Measurements from ENCODE around the gene SSBP1. TPM values are rescaled to one million over a fixed set of nuclear protein-coding genes. Genes with fewer than 3 reads are reported as not detected.
A peak's percentile ranks its signal among the peaks of the same experiment; 100 is the strongest.

The SSBP1 gene
- total RNA-seq, 1 donor from 2014 or later: 83.8 TPM

DNA sequence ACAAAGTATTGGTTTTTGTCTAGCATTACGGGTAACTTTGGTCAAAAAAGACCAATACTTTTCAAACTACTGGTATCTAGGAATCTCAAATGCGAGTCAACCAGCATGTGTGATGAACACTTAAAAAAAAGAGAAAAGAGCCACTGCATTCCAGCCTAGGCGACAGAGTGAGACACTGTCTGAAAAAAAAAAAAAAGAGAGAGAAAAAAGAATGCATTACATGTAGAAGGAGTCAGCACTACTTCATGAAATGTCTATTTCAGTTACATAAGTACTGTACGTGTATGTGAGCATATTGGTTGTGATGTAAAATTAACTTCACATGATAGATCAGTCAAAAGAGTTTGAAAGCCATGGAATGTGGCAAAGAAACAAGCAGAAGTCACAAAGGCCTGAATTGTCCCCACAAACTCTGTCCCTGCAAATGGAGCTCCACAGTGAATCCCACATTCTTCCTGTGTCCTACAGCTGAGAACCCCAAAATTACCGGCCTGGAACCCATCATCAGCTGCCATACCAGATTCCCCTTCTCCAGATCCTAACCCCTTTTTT lies 37.8 kb upstream of the SSBP1 start:
- Histone ChIP-seq H3K36me3 (no peaks in the 10 kb centered on the region), H3K4me1 (peaks cover 65% of the 10 kb centered on the region), H3K4me3 (peak overlapping the region; percentile 93), H3K27me3 (ENCODE audit: low read depth) (no peaks in the 10 kb centered on the region), H3K27ac (replicated peaks) (peak overlapping the region; percentile 91), H3K9me3 (replicated peaks) (no peaks in the 10 kb centered on the region)
- intact Hi-C loops (cut with micrococcal nuclease): no loop called here
- DNase-seq: no peak
- TF ChIP-seq, protein P1, sequence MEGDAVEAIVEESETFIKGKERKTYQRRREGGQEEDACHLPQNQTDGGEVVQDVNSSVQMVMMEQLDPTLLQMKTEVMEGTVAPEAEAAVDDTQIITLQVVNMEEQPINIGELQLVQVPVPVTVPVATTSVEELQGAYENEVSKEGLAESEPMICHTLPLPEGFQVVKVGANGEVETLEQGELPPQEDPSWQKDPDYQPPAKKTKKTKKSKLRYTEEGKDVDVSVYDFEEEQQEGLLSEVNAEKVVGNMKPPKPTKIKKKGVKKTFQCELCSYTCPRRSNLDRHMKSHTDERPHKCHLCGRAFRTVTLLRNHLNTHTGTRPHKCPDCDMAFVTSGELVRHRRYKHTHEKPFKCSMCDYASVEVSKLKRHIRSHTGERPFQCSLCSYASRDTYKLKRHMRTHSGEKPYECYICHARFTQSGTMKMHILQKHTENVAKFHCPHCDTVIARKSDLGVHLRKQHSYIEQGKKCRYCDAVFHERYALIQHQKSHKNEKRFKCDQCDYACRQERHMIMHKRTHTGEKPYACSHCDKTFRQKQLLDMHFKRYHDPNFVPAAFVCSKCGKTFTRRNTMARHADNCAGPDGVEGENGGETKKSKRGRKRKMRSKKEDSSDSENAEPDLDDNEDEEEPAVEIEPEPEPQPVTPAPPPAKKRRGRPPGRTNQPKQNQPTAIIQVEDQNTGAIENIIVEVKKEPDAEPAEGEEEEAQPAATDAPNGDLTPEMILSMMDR (IDR thresholded peaks at IDR 0.05; ENCODE audit: borderline replicate concordance): no peak

DNA sequence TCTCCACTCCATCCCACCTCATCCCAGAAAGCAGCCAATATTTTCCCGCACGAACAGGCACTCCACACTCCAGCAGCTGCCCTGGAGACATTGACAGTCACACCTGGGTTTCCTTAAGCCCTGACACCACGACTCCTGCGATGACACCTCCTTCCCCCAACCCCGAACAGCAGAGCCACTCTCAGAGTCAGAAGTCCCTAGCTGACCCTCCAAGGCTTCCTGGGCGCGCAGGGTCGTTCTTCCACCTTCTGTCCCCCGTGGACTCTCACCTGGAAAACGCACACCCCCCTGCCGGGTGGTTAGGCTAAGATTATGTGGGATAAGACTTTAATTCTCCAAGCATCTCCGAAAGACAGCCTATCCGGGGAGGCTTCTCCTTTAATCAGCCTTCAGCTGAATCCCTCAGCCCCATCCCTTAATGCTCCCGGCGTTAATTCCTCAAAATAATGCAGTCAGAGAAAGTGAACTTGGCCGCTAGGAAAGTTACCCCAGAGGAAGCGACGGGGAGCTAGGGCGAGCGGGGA lies 37.2 kb upstream of the SSBP1 start:
- intact Hi-C loops (cut with micrococcal nuclease): no loop called here
- Histone ChIP-seq H3K27ac (replicated peaks) (peak overlapping the region; percentile 91), H3K9me3 (replicated peaks) (no peaks in the 10 kb centered on the region), H3K4me3 (peak overlapping the region; percentile 93), H3K4me1 (peaks cover 59% of the 10 kb centered on the region), H3K36me3 (no peaks in the 10 kb centered on the region), H3K27me3 (ENCODE audit: low read depth) (no peaks in the 10 kb centered on the region)
- no peak for DNase-seq
- TF ChIP-seq, protein P1 (IDR thresholded peaks at IDR 0.05; ENCODE audit: borderline replicate concordance): no peak

DNA sequence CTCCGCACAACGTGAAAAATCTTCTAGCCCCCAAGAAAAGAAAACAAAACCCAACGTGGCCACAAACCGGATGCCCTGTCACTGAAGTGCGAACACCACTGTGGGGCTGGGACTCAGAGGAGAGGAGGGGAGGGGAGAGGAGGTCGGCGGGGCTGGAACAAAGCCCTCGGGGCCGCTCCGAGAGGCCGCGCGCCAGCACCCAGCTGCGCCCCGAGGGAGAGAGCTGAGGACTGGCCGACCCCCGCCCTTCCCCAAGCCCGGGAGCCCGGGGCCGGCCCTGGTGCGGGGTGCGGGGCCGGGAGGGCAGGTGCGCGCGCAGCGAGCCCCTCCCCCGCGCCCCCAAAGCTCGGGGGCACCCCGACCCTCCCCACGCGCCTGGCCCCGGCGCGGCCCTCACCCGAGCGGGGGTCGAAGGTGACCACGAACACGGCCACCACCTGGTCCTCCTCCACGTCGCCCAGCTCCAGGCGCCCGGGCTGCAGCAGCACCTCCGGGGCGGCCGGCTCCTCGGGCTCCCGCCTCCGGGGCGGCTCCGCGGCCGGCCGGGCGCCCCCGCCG lies 36.6 kb upstream of the SSBP1 start:
- no peaks in the 10 kb centered on the region for H3K27me3 ChIP-seq (ENCODE audit: low read depth)
- peak; percentile 39 for DNase-seq
- H3K36me3 ChIP-seq: no peaks in the 10 kb centered on the region
- H3K4me3 ChIP-seq: peak overlapping the region; percentile 93
- H3K9me3 ChIP-seq (replicated peaks): no peaks in the 10 kb centered on the region
- peaks cover 53% of the 10 kb centered on the region for H3K4me1 ChIP-seq
- H3K27ac ChIP-seq (replicated peaks): peak overlapping the region; percentile 91
- TF ChIP-seq, protein P1 (IDR thresholded peaks at IDR 0.05; ENCODE audit: borderline replicate concordance): no peak
- intact Hi-C loops (cut with micrococcal nuclease): no loop called here

DNA sequence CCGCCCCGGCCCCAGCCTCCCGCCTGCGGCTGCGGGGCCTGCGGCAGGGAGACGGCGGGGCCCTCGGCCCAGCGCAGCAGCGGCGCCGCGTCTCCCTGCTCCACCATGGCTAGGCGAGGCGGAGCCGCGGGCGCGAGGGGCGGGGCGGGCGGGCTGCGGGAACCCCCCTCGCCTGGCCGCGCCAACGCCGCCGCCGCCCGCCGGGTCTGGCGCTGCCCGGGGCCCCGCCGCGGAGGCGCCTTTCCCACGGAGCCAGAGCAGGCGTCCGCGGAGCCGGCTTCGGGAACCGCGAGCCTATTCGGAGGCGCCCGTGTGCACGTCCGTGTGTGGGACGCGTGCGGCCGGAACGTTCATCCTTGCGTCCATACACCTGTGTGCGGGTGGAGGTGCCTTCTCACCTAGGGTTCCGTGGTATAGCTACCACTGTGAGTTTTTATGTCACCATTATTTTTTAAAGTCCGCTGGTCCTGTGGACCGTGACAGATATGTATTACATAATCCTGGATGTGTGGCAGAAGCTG lies 36.1 kb upstream of the SSBP1 start, which contains the start of gene DENND11:
TSS of gene DENND11 (minus strand) at position 120 of the 521 bp plus-strand sequence. CDS start at position 107, 13 bp downstream.
- Histone ChIP-seq H3K4me1 (peaks cover 47% of the 10 kb centered on the region), H3K9me3 (replicated peaks) (no peaks in the 10 kb centered on the region), H3K36me3 (no peaks in the 10 kb centered on the region), H3K27me3 (ENCODE audit: low read depth) (no peaks in the 10 kb centered on the region), H3K27ac (replicated peaks) (peak within 1 kb of the TSS; percentile 91), H3K4me3 (peak within 1 kb of the TSS; percentile 93)
- TF ChIP-seq, protein P1 (IDR thresholded peaks at IDR 0.05; ENCODE audit: borderline replicate concordance): no peak
- peak; percentile 56 for DNase-seq
- intact Hi-C loops (cut with micrococcal nuclease): no loop called here

DNA sequence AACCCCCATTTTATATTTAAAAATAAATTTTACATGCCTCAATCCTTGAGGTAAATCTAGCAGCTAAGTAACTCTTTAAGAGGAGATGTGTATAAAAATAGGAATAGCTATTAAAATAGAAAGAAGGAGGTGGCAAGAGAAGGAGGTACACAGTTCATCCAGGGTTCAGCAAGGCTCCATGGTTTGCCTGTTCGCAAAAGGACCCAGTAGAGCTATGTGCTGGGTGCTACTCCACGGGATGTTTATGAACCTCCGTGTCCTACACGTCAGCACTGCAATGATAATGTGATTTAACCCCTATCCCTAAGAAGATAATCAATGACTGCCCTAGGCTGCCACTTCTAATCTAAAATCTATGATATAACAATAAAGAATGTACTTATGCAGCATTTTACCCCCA lies 35.3 kb upstream of the SSBP1 start:
- peak overlapping the region; percentile 93 for H3K4me3 ChIP-seq
- TF ChIP-seq, protein P1 (IDR thresholded peaks at IDR 0.05; ENCODE audit: borderline replicate concordance): no peak
- intact Hi-C loops (cut with micrococcal nuclease): no loop called here
- H3K27ac ChIP-seq (replicated peaks): no peak overlapping the region
- DNase-seq: no peak
- no peaks in the 10 kb centered on the region for H3K27me3 ChIP-seq (ENCODE audit: low read depth)
- no peaks in the 10 kb centered on the region for H3K36me3 ChIP-seq
- H3K4me1 ChIP-seq: peaks cover 40% of the 10 kb centered on the region
- H3K9me3 ChIP-seq (replicated peaks): no peaks in the 10 kb centered on the region

All from left ventricle myocardium inferior (tissue), 1 donor.